ENCODE data around the gene FBXO28.
"Not testable (repeated sequence)": the region's sequence is repeated elsewhere in the genome, so short reads cannot be mapped to it uniquely, and the experiment has no call there.

Gene FBXO28

GRCh38 chr1:224113918-224114786 lies at the start of gene FBXO28:
TSS of gene FBXO28 (plus strand) at chr1:224114111. CDS start at chr1:224114130, 19 bp downstream.
- peak; percentile 99 for ATAC-seq
- Mint-ChIP-seq H3K4me3 (peak within 1 kb of the TSS; percentile 84), H3K27me3 (no peaks in the 10 kb centered on the region), H3K27ac (peak within 1 kb of the TSS; percentile 87), H3K36me3 (peaks cover under 1% of the 10 kb centered on the region), H3K9me3 (no peaks in the 10 kb centered on the region), H3K4me1 (peaks cover 19% of the 10 kb centered on the region)

GRCh38 chr1:224064150-224064549 lies 49.8 kb upstream of the FBXO28 start:
- no peak for ATAC-seq
- Mint-ChIP-seq H3K27ac (no peak overlapping the region), H3K27me3 (no peaks in the 10 kb centered on the region), H3K36me3 (no peaks in the 10 kb centered on the region), H3K4me1 (no peaks in the 10 kb centered on the region), H3K9me3 (no peaks in the 10 kb centered on the region), H3K4me3 (no peak overlapping the region)

GRCh38 chr1:224065455-224065854 lies 48.5 kb upstream of the FBXO28 start:
- Mint-ChIP-seq H3K9me3 (no peaks in the 10 kb centered on the region), H3K4me1 (no peaks in the 10 kb centered on the region), H3K27ac (no peak overlapping the region), H3K36me3 (no peaks in the 10 kb centered on the region), H3K4me3 (no peak overlapping the region), H3K27me3 (peaks cover 12% of the 10 kb centered on the region)
- ATAC-seq = no peak

GRCh38 chr1:224067207-224067606 lies 46.7 kb upstream of the FBXO28 start:
- no peaks in the 10 kb centered on the region for H3K4me1 Mint-ChIP-seq
- no peak overlapping the region for H3K27ac Mint-ChIP-seq
- peaks cover 29% of the 10 kb centered on the region for H3K27me3 Mint-ChIP-seq
- H3K36me3 Mint-ChIP-seq = no peaks in the 10 kb centered on the region
- H3K9me3 Mint-ChIP-seq = no peaks in the 10 kb centered on the region
- no peak for ATAC-seq
- H3K4me3 Mint-ChIP-seq = no peak overlapping the region

- no peaks in the 10 kb centered on the region for H3K4me1 Mint-ChIP-seq
These were observed 46.1 kb upstream of the FBXO28 start for GRCh38 chr1:224067621-224068457.

GRCh38 chr1:224068458-224069072 lies 45.3 kb upstream of the FBXO28 start:
- peaks cover 35% of the 10 kb centered on the region for H3K27me3 Mint-ChIP-seq
- peaks cover 3% of the 10 kb centered on the region for H3K9me3 Mint-ChIP-seq
- no peak overlapping the region for H3K4me3 Mint-ChIP-seq
- no peaks in the 10 kb centered on the region for H3K36me3 Mint-ChIP-seq
- no peak for ATAC-seq
- H3K4me1 Mint-ChIP-seq = no peaks in the 10 kb centered on the region
- H3K27ac Mint-ChIP-seq = no peak overlapping the region

More at GRCh38 chr1:224067621-224068457, 46.1 kb upstream of the FBXO28 start:
- Mint-ChIP-seq H3K9me3 (peaks cover 2% of the 10 kb centered on the region), H3K27ac (no peak overlapping the region), H3K4me3 (no peak overlapping the region), H3K27me3 (peaks cover 35% of the 10 kb centered on the region), H3K36me3 (no peaks in the 10 kb centered on the region)
- ATAC-seq = no peak

- ATAC-seq = no peak
- Mint-ChIP-seq H3K36me3 (no peaks in the 10 kb centered on the region), H3K27me3 (peaks cover 35% of the 10 kb centered on the region)
These were observed 44.8 kb upstream of the FBXO28 start for GRCh38 chr1:224069138-224069537.

GRCh38 chr1:224070521-224070920 lies 43.4 kb upstream of the FBXO28 start:
- Mint-ChIP-seq H3K4me1 (no peaks in the 10 kb centered on the region), H3K4me3 (no peak overlapping the region), H3K9me3 (peaks cover 3% of the 10 kb centered on the region), H3K36me3 (no peaks in the 10 kb centered on the region), H3K27ac (no peak overlapping the region), H3K27me3 (peaks cover 44% of the 10 kb centered on the region)
- ATAC-seq = no peak

More at GRCh38 chr1:224069138-224069537, 44.8 kb upstream of the FBXO28 start:
- no peak overlapping the region for H3K4me3 Mint-ChIP-seq
- no peak overlapping the region for H3K27ac Mint-ChIP-seq
- peaks cover 3% of the 10 kb centered on the region for H3K9me3 Mint-ChIP-seq
- H3K4me1 Mint-ChIP-seq = no peaks in the 10 kb centered on the region

- Mint-ChIP-seq H3K27me3 (peaks cover 35% of the 10 kb centered on the region), H3K9me3 (peaks cover 3% of the 10 kb centered on the region), H3K27ac (no peak overlapping the region), H3K4me1 (no peaks in the 10 kb centered on the region), H3K36me3 (no peaks in the 10 kb centered on the region), H3K4me3 (no peak overlapping the region)
- ATAC-seq = no peak
These were observed 37.5 kb upstream of the FBXO28 start for GRCh38 chr1:224076407-224076806.

GRCh38 chr1:224079644-224080043 lies 34.3 kb upstream of the FBXO28 start:
- not testable (repeated sequence) for H3K9me3 Mint-ChIP-seq, H3K4me1 Mint-ChIP-seq, ATAC-seq, H3K4me3 Mint-ChIP-seq, H3K36me3 Mint-ChIP-seq, H3K27ac Mint-ChIP-seq
- H3K27me3 Mint-ChIP-seq = peaks cover 17% of the 10 kb centered on the region

- no peak for ATAC-seq
- Mint-ChIP-seq H3K27me3 (peaks cover 12% of the 10 kb centered on the region), H3K4me3 (no peak overlapping the region), H3K36me3 (no peaks in the 10 kb centered on the region), H3K27ac (no peak overlapping the region), H3K9me3 (no peaks in the 10 kb centered on the region), H3K4me1 (no peaks in the 10 kb centered on the region)
These were observed 33.7 kb upstream of the FBXO28 start for GRCh38 chr1:224080115-224080774.

- Mint-ChIP-seq H3K9me3 (no peaks in the 10 kb centered on the region), H3K4me3 (no peak overlapping the region), H3K27me3 (peaks cover 18% of the 10 kb centered on the region), H3K27ac (no peak overlapping the region), H3K4me1 (no peaks in the 10 kb centered on the region), H3K36me3 (no peaks in the 10 kb centered on the region)
- ATAC-seq = no peak
These were observed 32.3 kb upstream of the FBXO28 start for GRCh38 chr1:224081604-224082003.

- peaks cover 23% of the 10 kb centered on the region for H3K27me3 Mint-ChIP-seq
- no peaks in the 10 kb centered on the region for H3K36me3 Mint-ChIP-seq
- no peak overlapping the region for H3K27ac Mint-ChIP-seq
- H3K4me3 Mint-ChIP-seq = no peak overlapping the region
- no peaks in the 10 kb centered on the region for H3K9me3 Mint-ChIP-seq
- ATAC-seq = no peak
- no peaks in the 10 kb centered on the region for H3K4me1 Mint-ChIP-seq
These were observed 31.8 kb upstream of the FBXO28 start for GRCh38 chr1:224082146-224082545.

- no peak overlapping the region for H3K27ac Mint-ChIP-seq
- H3K9me3 Mint-ChIP-seq = no peaks in the 10 kb centered on the region
- H3K27me3 Mint-ChIP-seq = peaks cover 22% of the 10 kb centered on the region
- H3K4me3 Mint-ChIP-seq = no peak overlapping the region
- no peaks in the 10 kb centered on the region for H3K4me1 Mint-ChIP-seq
- no peak for ATAC-seq
- H3K36me3 Mint-ChIP-seq = no peaks in the 10 kb centered on the region
These were observed 29.0 kb upstream of the FBXO28 start for GRCh38 chr1:224084867-224085266.
